ENCODE results near the gene CRYBB3.
"Not testable (repeated sequence)": the region's sequence is repeated elsewhere in the genome, so short reads cannot be mapped to it uniquely, and the experiment has no call there.

Gene CRYBB3

DNA sequence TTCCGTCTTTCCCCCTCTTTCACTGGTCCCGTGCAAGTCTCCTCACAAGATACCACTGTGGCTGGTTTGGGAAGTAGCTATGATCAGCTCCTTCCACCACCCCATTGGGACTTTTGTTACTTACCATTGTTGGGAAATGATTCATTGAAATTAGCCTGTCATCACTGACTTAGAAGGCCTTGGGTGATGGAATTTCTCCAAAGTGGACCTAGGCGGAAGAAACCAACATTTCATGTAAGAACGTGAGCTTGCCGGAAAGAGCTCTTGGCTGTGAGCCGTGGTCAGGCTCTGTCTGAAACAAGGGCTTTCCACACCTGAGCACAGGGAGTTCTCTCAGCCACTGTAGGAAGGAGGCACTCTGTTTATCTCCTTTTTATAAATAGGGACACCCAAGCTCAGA lies 23.5 kb upstream of the CRYBB3 start:
- no peak for DNase-seq

DNA sequence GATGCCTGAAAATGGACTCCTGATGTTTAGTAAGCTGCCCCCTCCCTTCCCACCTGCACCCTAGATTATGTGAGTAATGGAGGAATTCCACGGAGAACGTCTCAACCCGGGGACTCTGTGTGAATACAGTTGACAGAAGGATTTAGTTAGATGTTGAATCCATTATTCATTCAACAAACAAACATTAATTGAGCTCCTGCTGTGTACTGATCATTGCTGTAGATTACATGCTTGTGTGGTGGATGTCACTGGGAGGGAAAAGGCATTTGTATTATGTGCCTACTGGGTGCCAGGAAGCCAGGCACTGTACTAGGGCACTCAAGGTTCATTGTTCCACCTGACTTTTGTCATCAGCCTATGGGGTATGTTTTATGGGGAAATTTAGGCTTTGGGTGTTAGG lies 22.9 kb upstream of the CRYBB3 start:
- DNase-seq, result no peak

DNA sequence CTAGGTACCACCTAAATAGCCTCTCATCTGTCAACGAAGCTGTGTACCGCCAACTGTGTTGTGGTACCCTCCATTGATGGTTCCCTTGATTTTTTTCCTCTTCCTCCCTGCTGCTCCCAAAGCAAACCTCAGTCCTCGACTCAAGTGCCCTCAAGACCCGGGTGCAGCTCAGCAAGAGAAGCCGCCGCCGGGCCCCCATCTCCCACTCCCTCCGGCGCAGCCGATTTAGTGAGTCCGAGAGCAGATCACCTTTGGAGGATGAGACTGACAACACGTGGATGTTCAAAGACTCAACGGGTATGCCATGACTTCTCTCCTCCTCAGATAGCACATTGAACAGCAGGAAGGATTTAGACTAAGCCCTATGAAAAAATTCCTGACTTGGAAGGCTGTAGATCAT lies 22.4 kb upstream of the CRYBB3 start:
- no peak for DNase-seq

DNA sequence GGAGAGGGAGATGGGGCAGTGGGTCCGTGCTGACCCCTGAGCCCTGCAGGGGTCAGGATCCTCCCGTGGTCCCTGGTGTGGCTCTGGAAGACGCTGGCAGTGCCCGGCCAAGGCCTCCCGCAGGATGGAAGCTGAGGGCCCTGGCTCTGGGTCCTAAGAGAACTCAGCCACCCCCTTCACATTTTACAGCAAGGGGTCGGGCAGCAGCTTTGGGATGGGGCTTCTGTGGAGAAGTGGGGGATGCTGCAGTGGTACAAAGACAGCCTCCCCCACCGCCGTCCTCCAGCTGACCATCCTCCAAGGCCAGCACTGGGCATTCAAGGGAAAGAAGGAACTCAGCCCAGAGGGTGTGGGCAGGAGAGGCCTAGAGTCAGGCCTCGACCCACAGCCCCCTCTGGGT lies 21.8 kb upstream of the CRYBB3 start:
- DNase-seq, result no peak

- not testable (repeated sequence) for DNase-seq
These were observed 21.3 kb upstream of the CRYBB3 start for GRCh38 chr22:25178348-25178747.

DNA sequence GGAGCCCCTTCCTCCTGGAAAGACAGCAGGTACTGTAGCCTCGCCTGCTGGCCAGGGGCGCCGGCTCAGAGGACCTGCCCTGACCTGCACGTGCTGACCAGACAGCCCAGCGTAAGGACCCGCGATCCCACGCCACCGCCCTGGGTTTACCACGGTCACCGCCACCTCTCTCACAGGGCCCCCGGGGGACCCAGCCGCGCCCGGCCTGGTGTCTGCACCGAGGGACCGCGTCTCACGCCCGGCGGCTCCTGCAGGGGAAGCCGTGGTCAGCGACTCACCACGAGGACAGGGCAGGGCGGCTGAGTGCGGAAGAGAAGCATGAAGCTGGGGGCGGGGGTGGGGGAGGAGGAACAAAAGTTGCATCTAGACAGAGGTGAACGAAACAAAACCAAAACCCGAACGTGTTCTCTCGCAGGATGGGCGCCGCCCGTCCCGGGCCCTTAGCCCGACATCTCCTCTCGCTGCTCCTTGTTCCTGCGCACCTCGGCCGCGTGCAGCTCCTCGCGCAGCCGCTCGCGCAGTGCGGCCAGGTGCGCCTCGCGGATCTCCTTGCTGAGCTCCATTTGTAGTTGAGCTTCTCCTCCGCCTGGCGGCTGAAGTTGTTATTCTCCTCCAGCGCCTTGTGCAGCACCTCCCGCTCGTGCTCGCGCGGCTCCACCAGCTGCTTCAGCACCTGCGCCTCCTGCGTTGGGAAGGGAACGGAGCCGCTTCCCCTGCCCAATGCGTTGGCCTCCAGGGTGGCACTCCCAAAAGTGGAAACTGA lies 20.6 kb upstream of the CRYBB3 start:
- not testable (repeated sequence) for DNase-seq

- no peak for DNase-seq
These were observed 17.2 kb upstream of the CRYBB3 start for GRCh38 chr22:25182131-25183110.

DNA sequence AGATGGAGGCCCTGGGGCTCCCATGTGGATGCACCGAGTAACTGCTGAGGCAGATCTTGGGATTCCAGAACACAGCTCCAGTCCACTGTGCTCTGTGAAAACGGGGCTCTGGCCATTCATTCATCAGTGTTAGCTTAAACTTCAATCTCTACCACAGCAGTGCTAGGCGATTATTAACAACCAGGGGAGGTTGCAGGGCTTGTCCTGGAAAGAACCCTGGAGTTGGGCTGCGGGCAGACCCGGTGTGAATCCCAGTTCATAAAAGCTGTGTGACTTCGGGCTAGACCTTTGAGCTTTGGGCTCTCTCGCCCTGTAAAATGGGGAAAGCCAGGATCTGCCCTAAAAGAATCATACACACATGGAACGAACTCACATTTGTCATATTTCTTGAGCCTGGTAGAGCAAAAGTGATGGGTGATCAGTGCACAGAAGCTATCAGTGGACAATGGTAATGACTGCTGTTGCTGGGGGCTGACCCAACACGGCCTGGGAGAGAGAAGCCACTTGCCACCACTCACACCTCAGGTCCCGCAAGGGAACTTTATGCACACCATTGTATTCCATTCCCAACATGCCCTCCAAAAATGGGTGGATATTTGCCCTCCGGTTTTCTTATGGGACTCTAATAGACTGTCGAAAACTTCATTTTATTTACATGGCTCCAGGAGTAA lies 15.6 kb upstream of the CRYBB3 start:
- no peak for DNase-seq

GRCh38 chr22:25186140-25186539 lies 13.5 kb upstream of the CRYBB3 start:
- DNase-seq, result no peak

- no peak for DNase-seq
These were observed 12.2 kb upstream of the CRYBB3 start for GRCh38 chr22:25187469-25187868.

DNA sequence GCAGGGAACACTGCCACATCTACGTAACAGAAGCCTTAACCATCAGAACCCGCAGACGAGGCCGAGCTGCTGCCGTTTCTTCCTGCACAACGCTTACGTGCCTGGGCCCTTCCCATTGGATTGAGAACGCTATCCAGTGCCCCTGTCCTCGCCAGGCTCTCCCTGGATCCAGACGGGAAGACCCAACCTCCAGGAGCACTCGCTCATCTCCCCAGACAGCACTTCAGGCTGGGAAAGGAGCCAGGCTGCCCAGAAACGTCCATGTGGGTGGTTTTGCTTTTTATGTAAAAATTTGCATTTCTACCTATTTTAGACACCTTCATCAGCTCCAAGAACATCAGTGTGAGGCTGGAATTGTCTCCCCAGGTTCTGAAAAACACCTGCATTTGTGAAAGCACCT lies 7.3 kb upstream of the CRYBB3 start:
- DNase-seq, result no peak

- no peak for DNase-seq
These were observed 6.5 kb upstream of the CRYBB3 start for GRCh38 chr22:25193130-25193529.

DNA sequence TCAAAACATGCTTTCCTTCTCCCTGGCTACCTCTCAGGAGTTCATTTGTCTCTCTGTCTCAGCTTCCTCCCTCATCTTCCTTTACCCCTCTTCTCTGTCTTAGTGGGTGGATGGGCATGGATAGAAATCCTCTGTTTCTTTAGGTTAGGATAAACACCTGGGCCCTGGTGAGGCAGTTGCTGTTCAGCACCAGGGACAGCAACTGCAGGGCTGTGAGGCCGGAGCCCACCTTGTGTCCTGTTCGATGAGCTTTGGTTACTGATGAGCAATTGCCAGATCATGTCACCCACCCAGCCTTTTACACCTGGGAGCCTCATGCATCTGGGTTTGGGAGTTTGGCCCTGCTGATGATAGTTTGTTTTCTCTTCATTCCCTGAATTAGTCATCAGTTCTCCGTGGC lies 6.1 kb upstream of the CRYBB3 start:
- no peak for DNase-seq

DNA sequence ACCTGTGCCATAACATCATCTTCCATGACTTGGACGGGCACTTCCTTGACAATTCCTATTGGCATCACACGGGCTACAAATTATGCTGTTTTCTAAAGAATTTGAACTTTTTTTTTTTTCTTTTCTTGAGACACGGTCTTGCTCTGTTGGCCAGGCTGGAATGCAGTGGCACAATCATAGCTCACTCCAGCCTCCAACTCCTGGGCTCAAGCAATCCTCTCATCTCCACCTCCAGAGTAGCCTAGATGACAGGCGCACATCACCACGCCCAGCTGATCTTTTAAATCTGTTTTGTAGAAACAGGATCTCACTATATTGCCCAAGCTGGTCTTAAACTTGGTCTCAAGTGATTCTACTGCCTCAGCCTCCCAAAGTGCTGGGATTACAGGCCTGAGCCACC lies 3.3 kb upstream of the CRYBB3 start:
- no peak for DNase-seq

GRCh38 chr22:25197340-25197739 lies 2.3 kb upstream of the CRYBB3 start:
- no peak for DNase-seq

GRCh38 chr22:25200967-25201366 lies 1.3 kb downstream of the CRYBB3 start:
- DNase-seq, result no peak

GRCh38 chr22:25201557-25202273 lies 2.1 kb downstream of the CRYBB3 start:
- DNase-seq, result no peak

GRCh38 chr22:25202290-25202921 lies 2.7 kb downstream of the CRYBB3 start:
- no peak for DNase-seq

GRCh38 chr22:25203082-25203481 lies 3.4 kb downstream of the CRYBB3 start:
- DNase-seq, result no peak

DNA sequence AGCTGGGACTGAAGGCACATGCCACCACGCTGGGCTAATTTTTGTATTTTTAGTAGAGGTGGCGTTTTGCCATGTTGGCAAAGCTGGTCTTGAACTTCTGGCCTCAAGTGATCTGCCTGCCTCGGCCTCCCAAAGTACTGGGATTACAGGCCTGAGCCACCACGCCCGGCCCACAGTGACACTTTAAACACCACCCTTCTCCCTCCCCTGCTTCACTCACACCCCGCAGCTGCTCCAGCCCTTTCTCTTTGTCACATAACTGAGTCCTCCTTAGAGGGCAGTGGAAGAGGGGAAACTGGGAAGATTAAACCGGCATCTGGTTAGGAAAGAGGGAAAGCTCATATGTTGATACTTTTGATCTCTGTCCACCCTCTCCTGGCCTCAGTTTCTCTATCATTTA lies 4.9 kb downstream of the CRYBB3 start:
- DNase-seq, result not testable (repeated sequence)

DNA sequence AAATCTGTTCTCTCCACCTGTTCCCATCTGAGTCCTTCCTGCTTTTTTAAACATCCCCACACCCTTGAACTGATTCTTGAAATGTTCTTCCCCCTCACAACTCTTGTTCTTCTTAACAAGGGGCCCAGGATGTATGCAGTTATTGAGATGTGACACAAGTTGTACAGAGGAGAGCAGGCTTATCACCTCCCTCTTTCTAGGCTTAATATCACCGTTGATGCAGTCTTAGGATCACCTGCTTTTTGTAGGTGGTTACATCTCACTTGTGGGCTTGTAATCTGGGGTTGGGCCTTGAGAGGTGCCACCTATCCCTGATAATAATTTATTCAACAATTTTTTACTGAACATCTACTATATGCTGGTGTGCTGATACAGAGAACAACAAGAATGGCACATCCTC lies 6.2 kb downstream of the CRYBB3 start:
- no peak for DNase-seq

- DNase-seq, result no peak
These were observed 7.3 kb downstream of the CRYBB3 start for GRCh38 chr22:25206998-25207397.

Data from NCI-H226 (cell line).